Neural progenitor cell (in vitro differentiated cells): ENCODE results near the gene IGFBP1. TPM values are rescaled to one million over a fixed set of nuclear protein-coding genes. Genes with fewer than 3 reads are reported as not detected.

Experiments
- DNase-seq: peaks from one replicate; pipeline ENCODE4 v3.0.0-alpha.2; 2016; ENCODE audit warnings: low spot score
- H2AFZ ChIP-seq: fragments of 200-600 bp; sonication (generic); replicated peaks from 2 replicates; pipeline ENCODE4 v1.6.1; 2016; ENCODE audit warnings: antibody characterized with exemption
- H3F3A ChIP-seq: fragments of 200-600 bp; sonication (generic); 2 replicates; pipeline ENCODE4 v1.6.1; 2016; ENCODE audit warnings: antibody characterized with exemption, low read depth
- H3K27ac ChIP-seq: fragments of 200-600 bp; sonication (generic); 2 replicates; pipeline ENCODE4 v1.5.1; 2016; ENCODE audit warnings: mild to moderate bottlenecking
- H3K27me3 ChIP-seq: fragments of 200-600 bp; sonication (generic); 2 replicates; pipeline ENCODE4 v1.6.1; 2016; ENCODE audit warnings: mild to moderate bottlenecking, moderate library complexity
- H3K36me3 ChIP-seq: fragments of 200-600 bp; sonication (generic); 2 replicates; pipeline ENCODE4 v1.5.1; 2016
- H3K4me1 ChIP-seq: fragments of 200-600 bp; sonication (generic); 2 replicates; pipeline ENCODE4 v1.6.1; 2016; ENCODE audit warnings: mixed run types
- H3K4me2 ChIP-seq: fragments of 200-600 bp; sonication (generic); 2 replicates; pipeline ENCODE4 v1.6.1; 2016
- H3K4me3 ChIP-seq: fragments of 200-600 bp; sonication (generic); 2 replicates; pipeline ENCODE4 v1.5.1; 2016
- H3K79me2 ChIP-seq: fragments of 200-600 bp; sonication (generic); 2 replicates; pipeline ENCODE4 v1.6.1; 2016; ENCODE audit warnings: low read depth
- H3K9ac ChIP-seq: fragments of 200-600 bp; sonication (generic); 2 replicates; pipeline ENCODE4 v1.6.1; 2016
- H3K9me3 ChIP-seq: fragments of 200-600 bp; sonication (generic); 2 replicates; pipeline ENCODE4 v1.5.1; 2016; ENCODE audit warnings: low read depth
- H4K20me1 ChIP-seq: fragments of 200-600 bp; sonication (generic); 2 replicates; pipeline ENCODE4 v1.6.1; 2016; ENCODE audit warnings: low read depth
- H3K27ac Mint-ChIP-seq: 3 replicates; pipeline ENCODE4 v1.8.0; 2021; ENCODE audit warnings: mixed read lengths
- H3K27me3 Mint-ChIP-seq: 2 replicates; pipeline ENCODE4 v1.8.0; 2022; ENCODE audit warnings: low read depth, mild to moderate bottlenecking, inconsistent platforms, moderate library complexity, mixed read lengths; ENCODE audit not compliant: insufficient read depth
- H3K36me3 Mint-ChIP-seq: 3 replicates; pipeline ENCODE4 v1.8.0; 2021; ENCODE audit warnings: mixed read lengths
- H3K4me1 Mint-ChIP-seq: 3 replicates; pipeline ENCODE4 v1.8.0; 2021; ENCODE audit warnings: mixed read lengths
- H3K4me3 Mint-ChIP-seq: 3 replicates; pipeline ENCODE4 v1.8.0; 2021; ENCODE audit warnings: mild to moderate bottlenecking, moderate library complexity, mixed read lengths
- H3K9me3 Mint-ChIP-seq: 3 replicates; pipeline ENCODE4 v1.8.0; 2020; ENCODE audit warnings: mixed read lengths
- EZH2 ChIP-seq: fragments of 200-600 bp; sonication (generic); IDR thresholded peaks from 2 replicates; pipeline ENCODE4 v1.6.1; 2017; ENCODE audit warnings: antibody characterized with exemption, mild to moderate bottlenecking, moderate library complexity
- EZH2phosphoT487 ChIP-seq: fragments of 200-600 bp; sonication (generic); IDR thresholded peaks from 2 replicates; pipeline ENCODE4 v1.6.1; 2017; ENCODE audit warnings: antibody characterized with exemption
- total RNA-seq: library from RNA; depleted of rRNA; stranded (reverse); fragments of >200 nt; gene quantifications from 2 replicates; pipeline ENCODE4 v1.2.3, GENCODE V29; 2015; ENCODE audit warnings: low replicate concordance
- TF ChIP-seq, protein P1 (sequence below): fragments of 200-600 bp; sonication (generic); IDR thresholded peaks from 2 replicates; pipeline ENCODE4 v1.5.1; 2017; ENCODE audit warnings: antibody characterized with exemption, mild to moderate bottlenecking

IGFBP1 gene
- total RNA-seq, 1 donor from 2014 or later = 0.69 TPM

DNA sequence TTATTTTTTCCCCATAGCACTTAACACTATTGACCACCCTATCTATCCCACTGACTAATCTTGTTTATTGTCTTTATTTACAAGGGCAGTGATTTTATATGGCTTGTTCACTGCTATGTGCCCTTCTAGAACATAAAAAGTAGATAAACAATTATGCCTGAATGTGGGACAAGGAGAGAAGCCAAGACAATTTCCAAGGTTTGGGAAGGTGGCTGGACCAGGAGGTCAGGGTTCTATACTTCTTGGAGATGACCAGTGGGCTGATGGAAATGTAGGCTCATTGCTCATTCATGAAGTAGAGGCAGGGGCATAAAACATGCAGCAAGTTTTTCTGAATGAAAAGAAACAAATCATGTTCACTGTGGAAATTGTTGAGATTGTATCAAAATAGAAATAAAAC lies 21.3 kb downstream of the IGFBP1 start:
- no peak overlapping the region for H3K27ac Mint-ChIP-seq
- Histone ChIP-seq H3K4me2 (no peak overlapping the region), H3F3A (no peaks in the 10 kb centered on the region), H3K4me1 (no peaks in the 10 kb centered on the region), H3K27ac (no peak overlapping the region), H3K4me3 (no peak overlapping the region), H2AFZ (no peak overlapping the region), H3K9me3 (no peaks in the 10 kb centered on the region), H3K36me3 (no peaks in the 10 kb centered on the region), H3K27me3 (peaks cover 3% of the 10 kb centered on the region), H3K9ac (no peak overlapping the region), H3K79me2 (no peaks in the 10 kb centered on the region), H4K20me1 (no peaks in the 10 kb centered on the region)
- H3K4me3 Mint-ChIP-seq = no peak overlapping the region
- H3K27me3 Mint-ChIP-seq = peaks cover 2% of the 10 kb centered on the region
- no peak for TF ChIP-seq EZH2phosphoT487
- TF ChIP-seq, protein P1, sequence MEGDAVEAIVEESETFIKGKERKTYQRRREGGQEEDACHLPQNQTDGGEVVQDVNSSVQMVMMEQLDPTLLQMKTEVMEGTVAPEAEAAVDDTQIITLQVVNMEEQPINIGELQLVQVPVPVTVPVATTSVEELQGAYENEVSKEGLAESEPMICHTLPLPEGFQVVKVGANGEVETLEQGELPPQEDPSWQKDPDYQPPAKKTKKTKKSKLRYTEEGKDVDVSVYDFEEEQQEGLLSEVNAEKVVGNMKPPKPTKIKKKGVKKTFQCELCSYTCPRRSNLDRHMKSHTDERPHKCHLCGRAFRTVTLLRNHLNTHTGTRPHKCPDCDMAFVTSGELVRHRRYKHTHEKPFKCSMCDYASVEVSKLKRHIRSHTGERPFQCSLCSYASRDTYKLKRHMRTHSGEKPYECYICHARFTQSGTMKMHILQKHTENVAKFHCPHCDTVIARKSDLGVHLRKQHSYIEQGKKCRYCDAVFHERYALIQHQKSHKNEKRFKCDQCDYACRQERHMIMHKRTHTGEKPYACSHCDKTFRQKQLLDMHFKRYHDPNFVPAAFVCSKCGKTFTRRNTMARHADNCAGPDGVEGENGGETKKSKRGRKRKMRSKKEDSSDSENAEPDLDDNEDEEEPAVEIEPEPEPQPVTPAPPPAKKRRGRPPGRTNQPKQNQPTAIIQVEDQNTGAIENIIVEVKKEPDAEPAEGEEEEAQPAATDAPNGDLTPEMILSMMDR = no peak
- no peak for TF ChIP-seq EZH2
- no peaks in the 10 kb centered on the region for H3K36me3 Mint-ChIP-seq
- DNase-seq = no peak
- H3K4me1 Mint-ChIP-seq = no peaks in the 10 kb centered on the region
- no peaks in the 10 kb centered on the region for H3K9me3 Mint-ChIP-seq

DNA sequence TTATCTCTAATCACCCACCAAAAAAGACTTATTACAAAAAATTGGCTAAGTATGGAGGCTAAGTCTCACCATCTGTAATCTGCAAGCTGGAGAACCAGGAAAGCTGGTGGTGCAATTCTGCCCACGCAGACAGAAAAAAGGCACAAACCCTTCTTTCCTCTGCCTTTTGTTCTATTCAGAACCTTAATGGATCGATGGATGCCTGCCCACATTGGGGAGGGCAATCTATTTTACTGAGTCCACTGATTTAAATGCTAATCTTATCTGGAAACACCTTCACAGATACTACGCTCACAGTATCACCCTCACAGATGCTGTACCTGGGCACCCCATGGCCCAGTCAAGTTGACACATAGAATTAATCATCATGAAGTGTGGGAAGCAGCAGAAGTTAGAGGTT lies 22.6 kb downstream of the IGFBP1 start:
- Histone ChIP-seq H3K4me1 (no peaks in the 10 kb centered on the region), H3K79me2 (no peaks in the 10 kb centered on the region), H3K9me3 (no peaks in the 10 kb centered on the region), H3K27me3 (peaks cover 1% of the 10 kb centered on the region), H3K4me3 (no peak overlapping the region), H3K4me2 (no peak overlapping the region), H2AFZ (no peak overlapping the region), H4K20me1 (no peaks in the 10 kb centered on the region), H3K27ac (no peak overlapping the region), H3F3A (no peaks in the 10 kb centered on the region), H3K9ac (no peak overlapping the region), H3K36me3 (no peaks in the 10 kb centered on the region)
- Mint-ChIP-seq H3K4me3 (no peak overlapping the region), H3K9me3 (no peaks in the 10 kb centered on the region), H3K36me3 (no peaks in the 10 kb centered on the region), H3K27ac (no peak overlapping the region), H3K27me3 (peaks cover 4% of the 10 kb centered on the region), H3K4me1 (no peaks in the 10 kb centered on the region)
- TF ChIP-seq EZH2 = no peak
- no peak for TF ChIP-seq EZH2phosphoT487
- TF ChIP-seq, protein P1 = no peak
- DNase-seq = no peak

DNA sequence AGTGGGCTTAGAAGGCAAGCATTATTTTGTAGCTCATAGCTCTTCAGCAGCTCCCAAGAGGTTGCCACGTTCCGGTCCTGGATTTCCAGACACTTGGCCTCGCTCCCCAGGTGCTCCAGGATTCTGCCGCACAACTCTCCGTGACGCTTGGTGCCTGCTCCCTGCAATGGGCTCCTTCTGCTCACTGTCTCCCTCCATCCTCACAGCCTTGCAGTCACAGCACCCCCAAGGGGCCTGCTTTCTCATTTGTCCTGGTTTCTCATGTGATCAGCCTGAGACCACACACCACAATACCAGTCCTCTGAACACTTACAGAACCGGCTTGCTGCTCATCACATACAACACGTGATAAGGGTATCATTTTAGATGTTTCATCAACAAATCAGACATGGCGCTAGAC lies 23.0 kb downstream of the IGFBP1 start:
- H3F3A ChIP-seq = no peaks in the 10 kb centered on the region

More for the DNA sequence above, 23.0 kb downstream of the IGFBP1 start:
- Mint-ChIP-seq H3K27ac (no peak overlapping the region), H3K36me3 (no peaks in the 10 kb centered on the region), H3K27me3 (peaks cover 4% of the 10 kb centered on the region), H3K4me1 (no peaks in the 10 kb centered on the region), H3K9me3 (no peaks in the 10 kb centered on the region), H3K4me3 (no peak overlapping the region)
- H3K9me3 ChIP-seq = no peaks in the 10 kb centered on the region
- H3K27me3 ChIP-seq = no peaks in the 10 kb centered on the region
- H3K9ac ChIP-seq = no peak overlapping the region
- no peaks in the 10 kb centered on the region for H4K20me1 ChIP-seq
- TF ChIP-seq EZH2phosphoT487 = no peak
- no peak for TF ChIP-seq EZH2
- TF ChIP-seq, protein P1 = no peak
- no peak overlapping the region for H3K27ac ChIP-seq
- no peaks in the 10 kb centered on the region for H3K79me2 ChIP-seq
- H3K4me2 ChIP-seq = no peak overlapping the region
- no peaks in the 10 kb centered on the region for H3K36me3 ChIP-seq
- no peaks in the 10 kb centered on the region for H3K4me1 ChIP-seq
- DNase-seq = no peak
- H2AFZ ChIP-seq = no peak overlapping the region
- H3K4me3 ChIP-seq = no peak overlapping the region
